ENCODE data around the gene TBC1D5. TPM values are rescaled to one million over a fixed set of nuclear protein-coding genes. Genes with fewer than 3 reads are reported as not detected.

The TBC1D5 gene
- total RNA-seq, 4 donors from 2014 or later, result 21.3 to 86.4 (median 48.1) TPM

GRCh38 chr3:17607905-17608304, 134.5 kb downstream of the TBC1D5 start:
- Histone ChIP-seq H3K27ac (no peak overlapping the region), H3K27me3 (no peaks in the 10 kb centered on the region), H3K9me3 (no peaks in the 10 kb centered on the region), H3K36me3 (no peaks in the 10 kb centered on the region), H3K4me3 (no peak overlapping the region), H3K4me1 (no peaks in the 10 kb centered on the region)
- no peak for TF ChIP-seq POLR2AphosphoS5 (IDR thresholded peaks at IDR 0.05)
- TF ChIP-seq POLR2A (IDR thresholded peaks at IDR 0.05), result no peak
- TF ChIP-seq, protein P1, sequence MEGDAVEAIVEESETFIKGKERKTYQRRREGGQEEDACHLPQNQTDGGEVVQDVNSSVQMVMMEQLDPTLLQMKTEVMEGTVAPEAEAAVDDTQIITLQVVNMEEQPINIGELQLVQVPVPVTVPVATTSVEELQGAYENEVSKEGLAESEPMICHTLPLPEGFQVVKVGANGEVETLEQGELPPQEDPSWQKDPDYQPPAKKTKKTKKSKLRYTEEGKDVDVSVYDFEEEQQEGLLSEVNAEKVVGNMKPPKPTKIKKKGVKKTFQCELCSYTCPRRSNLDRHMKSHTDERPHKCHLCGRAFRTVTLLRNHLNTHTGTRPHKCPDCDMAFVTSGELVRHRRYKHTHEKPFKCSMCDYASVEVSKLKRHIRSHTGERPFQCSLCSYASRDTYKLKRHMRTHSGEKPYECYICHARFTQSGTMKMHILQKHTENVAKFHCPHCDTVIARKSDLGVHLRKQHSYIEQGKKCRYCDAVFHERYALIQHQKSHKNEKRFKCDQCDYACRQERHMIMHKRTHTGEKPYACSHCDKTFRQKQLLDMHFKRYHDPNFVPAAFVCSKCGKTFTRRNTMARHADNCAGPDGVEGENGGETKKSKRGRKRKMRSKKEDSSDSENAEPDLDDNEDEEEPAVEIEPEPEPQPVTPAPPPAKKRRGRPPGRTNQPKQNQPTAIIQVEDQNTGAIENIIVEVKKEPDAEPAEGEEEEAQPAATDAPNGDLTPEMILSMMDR (IDR thresholded peaks at IDR 0.05), result no peak
- no peak for TF ChIP-seq EP300 (IDR thresholded peaks at IDR 0.05; ENCODE audit: low read depth)
- no peak for DNase-seq
- WGBS, 2 donors (ENCODE audit: low coverage in 1 of 2), result 93 to 96% methylated on average over 8 of the region's 8 CpGs
- in situ Hi-C loops (cut with MboI; ENCODE audit: low pct_ligation_motif_present in 1 of 4, low pct_unique_long_range_greater_than_20kb in 1 of 4, low sequenced_read_pairs in 3 of 4), result no loop called here
- intact Hi-C loops (cut with DNase I; ENCODE audit: low total_unique reads), result no loop called here

- in situ Hi-C loops (cut with MboI; ENCODE audit: low pct_ligation_motif_present in 1 of 4, low pct_unique_long_range_greater_than_20kb in 1 of 4, low sequenced_read_pairs in 3 of 4), result no loop called here
- H3K4me3 ChIP-seq, result no peak overlapping the region
- WGBS, 2 donors (ENCODE audit: low coverage in 1 of 2), result 85 to 98% methylated on average over 2 to 5 of the region's 5 CpGs
Measured at GRCh38 chr3:17605934-17606333, 136.5 kb downstream of the TBC1D5 start.

DNA sequence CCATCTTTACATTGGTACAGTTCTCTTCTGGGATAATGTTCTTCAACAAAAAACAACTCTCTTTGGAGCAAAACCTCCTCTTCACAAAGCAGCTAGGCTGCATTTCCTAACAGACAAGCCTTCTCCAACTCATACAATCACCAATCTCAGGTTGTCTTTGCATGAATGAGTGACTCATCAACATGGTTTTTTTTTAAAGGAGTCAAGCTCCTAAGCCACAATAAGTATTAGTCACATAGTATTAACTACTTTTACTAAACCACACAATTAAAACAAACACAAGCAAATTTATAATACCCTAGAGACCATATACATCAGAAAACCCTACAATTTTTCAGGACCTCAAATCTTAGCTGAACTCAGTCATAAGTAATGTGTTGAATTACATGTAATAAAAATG, 137.4 kb downstream of the TBC1D5 start:
- TF ChIP-seq POLR2AphosphoS5 (IDR thresholded peaks at IDR 0.05) (no peak), POLR2A (IDR thresholded peaks at IDR 0.05) (no peak), EP300 (IDR thresholded peaks at IDR 0.05; ENCODE audit: low read depth) (no peak)
- TF ChIP-seq, protein P1 (IDR thresholded peaks at IDR 0.05), result no peak
- no peaks in the 10 kb centered on the region for H3K36me3 ChIP-seq
- intact Hi-C loops (cut with DNase I; ENCODE audit: low total_unique reads), result no loop called here
- no peak overlapping the region for H3K27ac ChIP-seq
- no peak overlapping the region for H3K4me3 ChIP-seq
- in situ Hi-C loops (cut with MboI; ENCODE audit: low pct_ligation_motif_present in 1 of 4, low pct_unique_long_range_greater_than_20kb in 1 of 4, low sequenced_read_pairs in 3 of 4), result no loop called here
- no peaks in the 10 kb centered on the region for H3K27me3 ChIP-seq
- no peaks in the 10 kb centered on the region for H3K4me1 ChIP-seq
- H3K9me3 ChIP-seq, result no peaks in the 10 kb centered on the region
- no peak for DNase-seq

More at GRCh38 chr3:17605934-17606333, 136.5 kb downstream of the TBC1D5 start:
- no peaks in the 10 kb centered on the region for H3K4me1 ChIP-seq
- no peaks in the 10 kb centered on the region for H3K9me3 ChIP-seq
- H3K27me3 ChIP-seq, result no peaks in the 10 kb centered on the region
- intact Hi-C loops (cut with DNase I; ENCODE audit: low total_unique reads), result no loop called here
- DNase-seq, result no peak
- no peak overlapping the region for H3K27ac ChIP-seq
- H3K36me3 ChIP-seq, result no peaks in the 10 kb centered on the region
- TF ChIP-seq, protein P1 (IDR thresholded peaks at IDR 0.05), result no peak
- TF ChIP-seq POLR2A (IDR thresholded peaks at IDR 0.05) (no peak), POLR2AphosphoS5 (IDR thresholded peaks at IDR 0.05) (no peak), EP300 (IDR thresholded peaks at IDR 0.05; ENCODE audit: low read depth) (no peak)

DNA sequence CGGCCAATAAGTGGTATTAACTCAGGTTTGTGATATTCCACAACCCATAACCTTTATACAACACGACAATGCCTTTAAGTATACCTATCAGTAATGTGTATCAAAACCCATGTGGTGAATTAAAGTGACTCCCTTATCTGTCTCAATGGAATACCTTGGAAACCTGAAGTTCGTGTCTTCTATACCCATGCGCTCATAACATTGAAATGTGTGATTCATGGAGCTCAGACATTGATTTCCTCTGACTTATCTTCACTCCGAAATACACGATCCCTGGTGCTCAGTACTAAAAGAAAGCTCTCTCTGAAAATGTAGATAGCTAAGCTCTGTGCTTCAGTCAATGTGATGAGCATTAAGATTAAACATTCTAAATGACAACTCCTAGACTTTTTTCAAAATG, 140.3 kb downstream of the TBC1D5 start:
- DNase-seq, result no peak
- Histone ChIP-seq H3K9me3 (no peaks in the 10 kb centered on the region), H3K4me3 (no peak overlapping the region), H3K27ac (no peak overlapping the region), H3K4me1 (no peaks in the 10 kb centered on the region), H3K36me3 (no peaks in the 10 kb centered on the region), H3K27me3 (no peaks in the 10 kb centered on the region)
- 96 to 100% methylated on average over 4 to 6 of the region's 6 CpGs for WGBS, 2 donors (ENCODE audit: low coverage in 1 of 2)
- in situ Hi-C loops (cut with MboI; ENCODE audit: low pct_ligation_motif_present in 1 of 4, low pct_unique_long_range_greater_than_20kb in 1 of 4, low sequenced_read_pairs in 3 of 4) (no loop called here), intact Hi-C loops (cut with DNase I; ENCODE audit: low total_unique reads) (no loop called here)
- no peak for TF ChIP-seq POLR2AphosphoS5 (IDR thresholded peaks at IDR 0.05)
- TF ChIP-seq POLR2A (IDR thresholded peaks at IDR 0.05), result no peak
- TF ChIP-seq, protein P1 (IDR thresholded peaks at IDR 0.05), result no peak
- TF ChIP-seq EP300 (IDR thresholded peaks at IDR 0.05; ENCODE audit: low read depth), result no peak
